B cell (primary cell): Measurements from ENCODE around the gene IL17RA. TPM values are rescaled to one million over a fixed set of nuclear protein-coding genes. Genes with fewer than 3 reads are reported as not detected.

Source experiments
- ATAC-seq: fragments of 200-7000 bp; cut with Tn5 transposase; one replicate; pipeline ENCODE4 v1.10.0; 2021; ENCODE audit warnings: low read depth, mild to moderate bottlenecking, moderate number of reproducible peaks, moderate library complexity
- CTCF ChIA-PET: fragments of 350-600 bp; sonication (Branson Sonifier 250); formaldehyde crosslinking; loops from one replicate; lab custom pipeline; 2021; ENCODE audit warnings: antibody characterized with exemption, inconsistent platforms; lab: Charles Lee
- POLR2A ChIA-PET: fragments of 350-600 bp; sonication (Branson Sonifier 250); formaldehyde crosslinking; loops from one replicate; lab custom pipeline; 2021; ENCODE audit warnings: antibody characterized with exemption; lab: Charles Lee
- DNase-seq: peaks from one replicate; pipeline ENCODE4 v3.0.0; 2013
- H2AFZ ChIP-seq: 2 replicates; pipeline ENCODE4 v1.6.1; 2012; ENCODE audit warnings: mild to moderate bottlenecking, low read depth, low read length; ENCODE audit not compliant: insufficient read depth, poor library complexity, severe bottlenecking
- H3K27ac ChIP-seq, 2 donors: 1 replicate in 1 of 2; 2 replicates in 1 of 2; pipeline ENCODE4 v1.5.1; 2012 to 2013; ENCODE audit warnings: low read length in 2 of 2, mild to moderate bottlenecking in 2 of 2, moderate library complexity in 1 of 2
- H3K27me3 ChIP-seq, 4 experiments: fragments of 200-600 bp in 1 of 4; sonication (generic) in 1 of 4; replicated peaks in 1 of 4; 1 replicate in 2 of 4; 2 replicates in 2 of 4; pipeline versions ENCODE4 v1.6.1 to v1.7.0; 2013 to 2016; ENCODE audit warnings: low read length in 3 of 4, mild to moderate bottlenecking in 2 of 4, mixed read lengths in 1 of 4, moderate library complexity in 1 of 4; ENCODE audit not compliant: insufficient read depth in 4 of 4, control insufficient read depth in 3 of 4; ENCODE audit errors: control extremely low read depth in 1 of 4
- H3K36me3 ChIP-seq, 2 experiments: replicated peaks in 1 of 2; 1 replicate in 1 of 2; 2 replicates in 1 of 2; pipeline versions ENCODE4 v1.6.1 to v1.7.1; 2013; ENCODE audit warnings: low read length in 1 of 2; ENCODE audit not compliant: insufficient read depth in 2 of 2, control insufficient read depth in 1 of 2; ENCODE audit errors: control extremely low read depth in 1 of 2, extremely low read depth in 1 of 2
- H3K4me1 ChIP-seq, 2 donors: fragments of 200-600 bp in 1 of 2; sonication (generic) in 1 of 2; 1 replicate in 1 of 2; 2 replicates in 1 of 2; pipeline versions ENCODE4 v1.5.1 to v1.6.1; 2013 to 2017; ENCODE audit warnings: low read length in 2 of 2; ENCODE audit not compliant: control insufficient read depth in 2 of 2, insufficient read depth in 2 of 2
- H3K4me2 ChIP-seq: replicated peaks from 2 replicates; pipeline ENCODE3; 2012; ENCODE audit warnings: mild to moderate bottlenecking, low read depth, low read length; ENCODE audit not compliant: poor library complexity, severe bottlenecking
- H3K4me3 ChIP-seq, 5 experiments: fragments of 200-600 bp in 1 of 5; sonication (generic) in 1 of 5; 1 replicate in 3 of 5; 2 replicates in 2 of 5; pipeline versions ENCODE4 v1.5.1 to v1.7.0; 2011 to 2016; ENCODE audit warnings: low read length in 4 of 5, mild to moderate bottlenecking in 4 of 5, low read depth in 2 of 5, control low read depth in 1 of 5, moderate library complexity in 1 of 5; ENCODE audit not compliant: insufficient read depth in 1 of 5; ENCODE audit errors: control extremely low read depth in 1 of 5, extremely low read depth in 1 of 5
- H3K79me2 ChIP-seq: fragments of 200-600 bp; sonication (generic); one replicate; pipeline ENCODE4 v1.6.0; 2016; ENCODE audit warnings: low read length; ENCODE audit not compliant: control insufficient read depth, insufficient read depth
- H3K9ac ChIP-seq: fragments of 200-600 bp; sonication (generic); 2 replicates; pipeline ENCODE4 v1.6.1; 2017; ENCODE audit warnings: mild to moderate bottlenecking, low read length, moderate library complexity
- H3K9me3 ChIP-seq, 3 donors: one replicate each; pipeline versions ENCODE4 v1.6.1 to v1.7.1; 2013; ENCODE audit warnings: low read length in 2 of 3; ENCODE audit not compliant: control insufficient read depth in 2 of 3, insufficient read depth in 1 of 3; ENCODE audit errors: control extremely low read depth in 1 of 3
- H4K20me1 ChIP-seq: 2 replicates; pipeline ENCODE4 v1.6.0; 2012; ENCODE audit warnings: mild to moderate bottlenecking, low read length; ENCODE audit not compliant: insufficient read depth, control insufficient read depth, poor library complexity, severe bottlenecking
- H3K27ac Mint-ChIP-seq: one replicate; pipeline ENCODE4 v1.8.0; 2021; ENCODE audit warnings: mixed read lengths
- H3K27me3 Mint-ChIP-seq: one replicate; pipeline ENCODE4 v1.8.0; 2021; ENCODE audit warnings: mixed read lengths
- H3K4me1 Mint-ChIP-seq: one replicate; pipeline ENCODE4 v1.8.0; 2021; ENCODE audit warnings: mixed read lengths
- H3K4me3 Mint-ChIP-seq: one replicate; pipeline ENCODE4 v1.8.0; 2021; ENCODE audit warnings: mixed read lengths
- H3K9me3 Mint-ChIP-seq: one replicate; pipeline ENCODE4 v1.8.0; 2022; ENCODE audit warnings: mixed read lengths; ENCODE audit not compliant: insufficient read depth
- CTCF ChIP-seq: fragments of 200-600 bp; IDR thresholded peaks from one replicate; pipeline ENCODE4 v1.8.0; 2022; ENCODE audit warnings: antibody characterized with exemption, mild to moderate bottlenecking
- EZH2 ChIP-seq: IDR thresholded peaks from 2 replicates; pipeline ENCODE4 v1.6.1; 2012; ENCODE audit warnings: borderline replicate concordance, low read depth, mild to moderate bottlenecking, moderate library complexity, low read length; ENCODE audit not compliant: insufficient read depth, poor library complexity, severe bottlenecking
- WGBS: methylation state at CpG from one replicate; pipeline ENCODE4 v1.1.5; 2013; ENCODE audit warnings: missing lambda C conversion rate; ENCODE audit not compliant: insufficient coverage; 5-methylcytosine and 5-hydroxymethylcytosine counted together
- intact Hi-C: fragments of 100-400 bp; cut with micrococcal nuclease; formaldehyde crosslinking; loops from one replicate; pipeline ENCODE4 v1.10.0; 2022
- polyA plus RNA-seq: library from polyadenylated mRNA; depleted of rRNA; stranded (reverse); fragments of >200 nt; gene quantifications from 2 replicates; pipeline ENCODE4 v1.2.3, GENCODE V29; 2012
- total RNA-seq, 2 donors: library from RNA; stranded (reverse); fragments of 120-200 nt in 1 of 2; gene quantifications; 1 replicate in 1 of 2; 2 replicates in 1 of 2; pipeline versions ENCODE4 v1.2.3 to v1.2.4, GENCODE V29; 2013 to 2022

The IL17RA gene
- total and polyA plus RNA-seq, 2 donors (not counting 1 experiment from before 2014, with no cell fraction given), result 8.1 to 24.6 TPM

GRCh38 chr22:17095538-17095937, 10.7 kb downstream of the IL17RA start:
- no peak for DNase-seq
- Histone ChIP-seq H3K36me3 (peaks cover 0 to 19% of the 10 kb centered on the region in 2 experiments), H3K79me2 (peaks cover 54% of the 10 kb centered on the region), H3K9me3 (no peaks in the 10 kb centered on the region), H3K27me3 (no peaks in the 10 kb centered on the region), H3K4me3 (no peak overlapping the region), H3K4me1 (peaks cover 23 to 26% of the 10 kb centered on the region in 2 donors), H4K20me1 (peaks cover 39% of the 10 kb centered on the region), H3K27ac (no peak overlapping the region), H3K4me2 (no peak overlapping the region), H3K9ac (no peak overlapping the region), H2AFZ (no peak overlapping the region)
- ATAC-seq, result no peak
- POLR2A ChIA-PET, result no interaction called here
- TF ChIP-seq CTCF, result no peak
- TF ChIP-seq EZH2, result no peak
- no peaks in the 10 kb centered on the region for H3K27me3 Mint-ChIP-seq
- 96% methylated on average over 5 of the region's 6 CpGs for WGBS
- no peaks in the 10 kb centered on the region for H3K9me3 Mint-ChIP-seq
- H3K27ac Mint-ChIP-seq, result no peak overlapping the region
- intact Hi-C loops, result no loop called here
- peaks cover 31% of the 10 kb centered on the region for H3K4me1 Mint-ChIP-seq
- no peak overlapping the region for H3K4me3 Mint-ChIP-seq
- CTCF ChIA-PET, result interaction anchor here (1.2 kb wide), 1 partner anchor 405 kb away, joined by 3 read pairs; no protein-coding TSS in a partner anchor

GRCh38 chr22:17096071-17096470, 11.3 kb downstream of the IL17RA start:
- Histone ChIP-seq H2AFZ (no peak overlapping the region), H3K4me3 (no peak overlapping the region), H3K79me2 (peaks cover 49% of the 10 kb centered on the region), H3K4me1 (peaks cover 23 to 26% of the 10 kb centered on the region in 2 donors), H3K4me2 (no peak overlapping the region), H3K9me3 (no peaks in the 10 kb centered on the region), H3K9ac (no peak overlapping the region), H3K27me3 (no peaks in the 10 kb centered on the region), H3K36me3 (peaks cover 0 to 24% of the 10 kb centered on the region in 2 experiments), H3K27ac (no peak overlapping the region), H4K20me1 (peaks cover 34% of the 10 kb centered on the region)
- Mint-ChIP-seq H3K4me3 (no peak overlapping the region), H3K9me3 (no peaks in the 10 kb centered on the region), H3K4me1 (peaks cover 27% of the 10 kb centered on the region), H3K27ac (no peak overlapping the region), H3K27me3 (no peaks in the 10 kb centered on the region)
- 98% methylated on average over 6 of the region's 7 CpGs for WGBS
- no peak for ATAC-seq
- TF ChIP-seq CTCF, result no peak
- ChIA-PET POLR2A (no interaction called here), CTCF (interaction anchor here (1.2 kb wide), 1 partner anchor 405 kb away, joined by 3 read pairs; no protein-coding TSS in a partner anchor)
- DNase-seq, result no peak
- intact Hi-C loops, result no loop called here
